22Rv1 (cell line): Measurements from ENCODE around the gene YKT6.

Experiments
- ZFX ChIP-seq: fragments of 450-650 bp; IDR thresholded peaks from 2 replicates; pipeline ENCODE4 v1.6.1; 2017; ENCODE audit warnings: antibody characterized with exemption, borderline replicate concordance
- TF ChIP-seq, protein P1 (sequence below): fragments of 450-650 bp; IDR thresholded peaks from 2 replicates; pipeline ENCODE4 v1.5.1; 2017; ENCODE audit warnings: mild to moderate bottlenecking

DNA sequence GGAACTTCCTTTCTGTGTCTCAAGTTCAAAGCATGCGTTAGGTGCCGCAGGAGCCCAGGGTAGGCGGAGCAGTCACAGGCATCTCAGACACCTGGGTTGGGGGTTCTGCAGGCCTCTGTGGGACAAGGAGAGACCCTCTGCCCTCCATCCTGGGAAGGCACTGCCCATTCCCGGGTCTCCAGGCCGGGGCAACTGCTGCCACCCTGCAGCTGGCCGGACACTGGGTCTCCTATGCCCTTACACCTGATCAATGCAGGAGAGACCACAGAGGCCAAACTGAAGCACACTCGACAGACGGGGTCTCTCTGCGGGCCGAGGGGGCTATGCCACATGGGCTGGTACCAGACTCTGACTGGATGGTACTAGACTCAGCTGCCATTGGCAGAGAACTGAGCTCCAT, 36.9 kb downstream of the YKT6 start:
- TF ChIP-seq, protein P1, sequence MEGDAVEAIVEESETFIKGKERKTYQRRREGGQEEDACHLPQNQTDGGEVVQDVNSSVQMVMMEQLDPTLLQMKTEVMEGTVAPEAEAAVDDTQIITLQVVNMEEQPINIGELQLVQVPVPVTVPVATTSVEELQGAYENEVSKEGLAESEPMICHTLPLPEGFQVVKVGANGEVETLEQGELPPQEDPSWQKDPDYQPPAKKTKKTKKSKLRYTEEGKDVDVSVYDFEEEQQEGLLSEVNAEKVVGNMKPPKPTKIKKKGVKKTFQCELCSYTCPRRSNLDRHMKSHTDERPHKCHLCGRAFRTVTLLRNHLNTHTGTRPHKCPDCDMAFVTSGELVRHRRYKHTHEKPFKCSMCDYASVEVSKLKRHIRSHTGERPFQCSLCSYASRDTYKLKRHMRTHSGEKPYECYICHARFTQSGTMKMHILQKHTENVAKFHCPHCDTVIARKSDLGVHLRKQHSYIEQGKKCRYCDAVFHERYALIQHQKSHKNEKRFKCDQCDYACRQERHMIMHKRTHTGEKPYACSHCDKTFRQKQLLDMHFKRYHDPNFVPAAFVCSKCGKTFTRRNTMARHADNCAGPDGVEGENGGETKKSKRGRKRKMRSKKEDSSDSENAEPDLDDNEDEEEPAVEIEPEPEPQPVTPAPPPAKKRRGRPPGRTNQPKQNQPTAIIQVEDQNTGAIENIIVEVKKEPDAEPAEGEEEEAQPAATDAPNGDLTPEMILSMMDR = no peak
- TF ChIP-seq ZFX = no peak
